Forelimb muscle (tissue), 1 donor: ENCODE measurements around the gene NHSL1. TPM values are rescaled to one million over a fixed set of nuclear protein-coding genes. Genes with fewer than 3 reads are reported as not detected.

ENCODE experiments used
- DNase-seq: peaks from one replicate; pipeline ENCODE4 v3.0.0-alpha.2; 2013; ENCODE audit warnings: low read depth
- polyA plus RNA-seq: library from polyadenylated mRNA; unstranded; fragments of 120-200 nt; gene quantifications from one replicate; pipeline ENCODE4 v1.2.1, GENCODE V29; 2013; ENCODE audit not compliant: insufficient read length

Gene NHSL1
- polyA plus RNA-seq, 1 donor = 23.6 TPM

- no peak for DNase-seq
Measured at GRCh38 chr6:138523347-138524210, 24.3 kb upstream of the NHSL1 start.

GRCh38 chr6:138522611-138523010, 23.3 kb upstream of the NHSL1 start:
- DNase-seq = no peak

- no peak for DNase-seq
Measured at GRCh38 chr6:138521790-138522189, 22.5 kb upstream of the NHSL1 start.

GRCh38 chr6:138520463-138520862, 21.2 kb upstream of the NHSL1 start:
- DNase-seq = no peak

- no peak for DNase-seq
Measured at GRCh38 chr6:138518054-138518453, 18.8 kb upstream of the NHSL1 start.

- DNase-seq = no peak
Measured at GRCh38 chr6:138517635-138518034, 18.3 kb upstream of the NHSL1 start.

- DNase-seq = no peak
Measured at GRCh38 chr6:138515657-138516248, 16.5 kb upstream of the NHSL1 start.

- no peak for DNase-seq
Measured at GRCh38 chr6:138514860-138515540, 15.7 kb upstream of the NHSL1 start.

- DNase-seq = no peak
Measured at GRCh38 chr6:138512609-138513008, 13.3 kb upstream of the NHSL1 start.

- no peak for DNase-seq
Measured at GRCh38 chr6:138510093-138510492, 10.8 kb upstream of the NHSL1 start.

GRCh38 chr6:138509371-138509770, 10.1 kb upstream of the NHSL1 start:
- DNase-seq = no peak

- DNase-seq = no peak
Measured at GRCh38 chr6:138508676-138508988, 9.3 kb upstream of the NHSL1 start.

- no peak for DNase-seq
Measured at GRCh38 chr6:138507977-138508675, 8.8 kb upstream of the NHSL1 start.

- no peak for DNase-seq
Measured at GRCh38 chr6:138504764-138505689, 5.7 kb upstream of the NHSL1 start.

- DNase-seq = no peak
Measured at GRCh38 chr6:138503881-138504680, 4.8 kb upstream of the NHSL1 start.

- no peak for DNase-seq
Measured at GRCh38 chr6:138502546-138502945, 3.3 kb upstream of the NHSL1 start.

GRCh38 chr6:138500867-138501446, 1.7 kb upstream of the NHSL1 start:
- DNase-seq = no peak

GRCh38 chr6:138500045-138500665, 861 bp upstream of the NHSL1 start:
- DNase-seq = no peak

GRCh38 chr6:138498629-138499302, 528 bp downstream of the NHSL1 start:
- DNase-seq = no peak
